ENCODE measurements around the gene ATF4. TPM values are rescaled to one million over a fixed set of nuclear protein-coding genes. Genes with fewer than 3 reads are reported as not detected.

ATF4 gene
- total and polyA plus RNA-seq, 2 of the 13 experiments (the other 11 are each of a cell fraction or from before 2014, with no cell fraction given): 486 to 1,297 TPM

GRCh38 chr22:39478441-39478850 is 41.9 kb upstream of the ATF4 start (continued):
- TF ChIP-seq KLF13 (CRISPR knock-in tag; IDR thresholded peaks at IDR 0.05): no peak
- peak; percentile 29; the same call in 1 of the 2 replicates for TF ChIP-seq ZNF430 (CRISPR knock-in tag; IDR thresholded peaks at IDR 0.05)
- TF ChIP-seq E2F5 (CRISPR knock-in tag; conservative IDR thresholded peaks at IDR 0.05): 0 out of 2 replicates have a peak, but pooled peaks have one; percentile 53
- no peak for TF ChIP-seq GTF3A (CRISPR knock-in tag; conservative IDR thresholded peaks at IDR 0.05)
- TF ChIP-seq, protein P1, sequence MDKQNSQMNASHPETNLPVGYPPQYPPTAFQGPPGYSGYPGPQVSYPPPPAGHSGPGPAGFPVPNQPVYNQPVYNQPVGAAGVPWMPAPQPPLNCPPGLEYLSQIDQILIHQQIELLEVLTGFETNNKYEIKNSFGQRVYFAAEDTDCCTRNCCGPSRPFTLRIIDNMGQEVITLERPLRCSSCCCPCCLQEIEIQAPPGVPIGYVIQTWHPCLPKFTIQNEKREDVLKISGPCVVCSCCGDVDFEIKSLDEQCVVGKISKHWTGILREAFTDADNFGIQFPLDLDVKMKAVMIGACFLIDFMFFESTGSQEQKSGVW (CRISPR knock-in tag; IDR thresholded peaks at IDR 0.05; ENCODE audit: borderline replicate concordance): no peak
- TF ChIP-seq HOXA5 (CRISPR knock-in tag; IDR thresholded peaks at IDR 0.05): peak; percentile 78; the same call in 1 of the 2 replicates
- TF ChIP-seq SETDB1 (CRISPR knock-in tag; IDR thresholded peaks at IDR 0.05; ENCODE audit: borderline replicate concordance): no peak
- no peak for TF ChIP-seq TAF15 (IDR thresholded peaks at IDR 0.05; ENCODE audit: low read depth, low read length, poor library complexity, severe bottlenecking)
- no peak for TF ChIP-seq ZNF513 (CRISPR knock-in tag; conservative IDR thresholded peaks at IDR 0.05)
- TF ChIP-seq ZFP36L1 (CRISPR knock-in tag; IDR thresholded peaks at IDR 0.05): peak; percentile 50; the same call in 1 of the 2 replicates
- no peak for TF ChIP-seq IRX3 (CRISPR knock-in tag; IDR thresholded peaks at IDR 0.05; ENCODE audit: borderline replicate concordance, low read depth)
- TF ChIP-seq ATF7-NPFF (CRISPR knock-in tag; IDR thresholded peaks at IDR 0.05; ENCODE audit: low read depth): peak; percentile 90
- TF ChIP-seq ZNF274 (CRISPR knock-in tag; IDR thresholded peaks at IDR 0.05): peak; percentile 80; the same call in 1 of the 2 replicates
- no peak for TF ChIP-seq FIP1L1 (IDR thresholded peaks at IDR 0.05; ENCODE audit: borderline replicate concordance, insufficient read depth, low read depth, low read length)
- TF ChIP-seq ZFP1 (CRISPR knock-in tag; IDR thresholded peaks at IDR 0.05): no peak
- TF ChIP-seq, protein P2, sequence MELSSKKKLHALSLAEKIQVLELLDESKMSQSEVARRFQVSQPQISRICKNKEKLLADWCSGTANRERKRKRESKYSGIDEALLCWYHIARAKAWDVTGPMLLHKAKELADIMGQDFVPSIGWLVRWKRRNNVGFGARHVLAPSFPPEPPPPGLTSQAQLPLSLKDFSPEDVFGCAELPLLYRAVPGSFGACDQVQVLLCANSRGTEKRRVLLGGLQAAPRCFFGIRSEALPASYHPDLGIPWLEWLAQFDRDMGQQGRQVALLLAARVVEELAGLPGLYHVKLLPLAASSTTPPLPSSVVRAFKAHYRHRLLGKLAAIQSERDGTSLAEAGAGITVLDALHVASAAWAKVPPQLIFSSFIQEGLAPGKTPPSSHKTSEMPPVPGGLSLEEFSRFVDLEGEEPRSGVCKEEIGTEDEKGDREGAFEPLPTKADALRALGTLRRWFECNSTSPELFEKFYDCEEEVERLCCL (CRISPR knock-in tag; IDR thresholded peaks at IDR 0.05; ENCODE audit: borderline replicate concordance): peak; percentile 62; the same call in 1 of the 2 replicates
- no peak for TF ChIP-seq HDAC6 (IDR thresholded peaks at IDR 0.05; ENCODE audit: low read depth, low read length)
- TF ChIP-seq ZNF780A (CRISPR knock-in tag; IDR thresholded peaks at IDR 0.05): 0 out of 2 replicates have a peak, but pooled peaks have one; percentile 50
- no peak for TF ChIP-seq RNF2 (conservative IDR thresholded peaks at IDR 0.05; ENCODE audit: low read depth)
- TF ChIP-seq ZNF292 (CRISPR knock-in tag; IDR thresholded peaks at IDR 0.05; ENCODE audit: borderline replicate concordance, low read depth): 0 out of 2 replicates have a peak, but pooled peaks have one; percentile 30
- TF ChIP-seq, protein P3, sequence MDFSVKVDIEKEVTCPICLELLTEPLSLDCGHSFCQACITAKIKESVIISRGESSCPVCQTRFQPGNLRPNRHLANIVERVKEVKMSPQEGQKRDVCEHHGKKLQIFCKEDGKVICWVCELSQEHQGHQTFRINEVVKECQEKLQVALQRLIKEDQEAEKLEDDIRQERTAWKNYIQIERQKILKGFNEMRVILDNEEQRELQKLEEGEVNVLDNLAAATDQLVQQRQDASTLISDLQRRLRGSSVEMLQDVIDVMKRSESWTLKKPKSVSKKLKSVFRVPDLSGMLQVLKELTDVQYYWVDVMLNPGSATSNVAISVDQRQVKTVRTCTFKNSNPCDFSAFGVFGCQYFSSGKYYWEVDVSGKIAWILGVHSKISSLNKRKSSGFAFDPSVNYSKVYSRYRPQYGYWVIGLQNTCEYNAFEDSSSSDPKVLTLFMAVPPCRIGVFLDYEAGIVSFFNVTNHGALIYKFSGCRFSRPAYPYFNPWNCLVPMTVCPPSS (IDR thresholded peaks at IDR 0.05): no peak
- TF ChIP-seq ZNF44 (CRISPR knock-in tag; IDR thresholded peaks at IDR 0.05): no peak
- TF ChIP-seq NFKBIZ (CRISPR knock-in tag; IDR thresholded peaks at IDR 0.05): 0 out of 2 replicates have a peak, but pooled peaks have one; percentile 52
- TF ChIP-seq TSC22D2 (CRISPR knock-in tag; IDR thresholded peaks at IDR 0.05; ENCODE audit: borderline replicate concordance): peak; percentile 91; the same call in 1 of the 2 replicates
- no peak for TF ChIP-seq ZNF674 (CRISPR knock-in tag; IDR thresholded peaks at IDR 0.05; ENCODE audit: low read depth)

All from HepG2 (cell line).